Forelimb muscle (tissue), 1 donor: Measurements from ENCODE around the gene TBXAS1. TPM values are rescaled to one million over a fixed set of nuclear protein-coding genes. Genes with fewer than 3 reads are reported as not detected.

Experiments
- DNase-seq: peaks from one replicate; pipeline ENCODE4 v3.0.0-alpha.2; 2013; ENCODE audit warnings: low read depth
- polyA plus RNA-seq: library from polyadenylated mRNA; unstranded; fragments of 120-200 nt; gene quantifications from one replicate; pipeline ENCODE4 v1.2.1, GENCODE V29; 2013; ENCODE audit not compliant: insufficient read length

The TBXAS1 gene
- polyA plus RNA-seq, 1 donor, result 2.8 TPM

DNA sequence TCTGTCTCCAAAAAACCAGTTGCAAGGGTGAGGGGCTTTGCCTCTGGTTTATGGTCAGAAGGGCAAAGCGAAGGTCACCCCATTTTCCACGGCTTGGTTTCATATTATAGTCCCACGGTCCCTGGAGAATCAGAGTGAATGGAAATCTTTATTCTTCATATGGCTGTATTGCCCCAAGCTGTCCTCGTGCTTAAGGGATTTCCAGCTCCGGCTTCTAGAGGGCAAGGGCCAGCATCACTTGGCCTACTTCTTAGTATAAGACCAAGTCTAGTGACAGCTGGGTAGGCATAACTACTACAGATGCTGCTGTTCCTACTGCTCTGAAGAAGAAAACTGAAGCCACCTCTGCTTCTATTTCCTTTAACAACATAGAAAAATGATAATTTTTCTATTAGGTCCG lies 170.5 kb downstream of the TBXAS1 start:
- DNase-seq, result no peak

GRCh38 chr7:140000666-140001268 lies 171.7 kb downstream of the TBXAS1 start:
- DNase-seq, result no peak

- no peak for DNase-seq
These were observed 174.9 kb downstream of the TBXAS1 start for GRCh38 chr7:140003913-140004382.

- no peak for DNase-seq
These were observed 175.6 kb downstream of the TBXAS1 start for GRCh38 chr7:140004672-140005071.

GRCh38 chr7:140005341-140005740 lies 176.3 kb downstream of the TBXAS1 start:
- no peak for DNase-seq

GRCh38 chr7:140005754-140006503 lies 176.9 kb downstream of the TBXAS1 start:
- no peak for DNase-seq

- DNase-seq, result no peak
These were observed 177.5 kb downstream of the TBXAS1 start for GRCh38 chr7:140006600-140006999.

GRCh38 chr7:140007051-140007690 lies 178.1 kb downstream of the TBXAS1 start:
- DNase-seq, result no peak

DNA sequence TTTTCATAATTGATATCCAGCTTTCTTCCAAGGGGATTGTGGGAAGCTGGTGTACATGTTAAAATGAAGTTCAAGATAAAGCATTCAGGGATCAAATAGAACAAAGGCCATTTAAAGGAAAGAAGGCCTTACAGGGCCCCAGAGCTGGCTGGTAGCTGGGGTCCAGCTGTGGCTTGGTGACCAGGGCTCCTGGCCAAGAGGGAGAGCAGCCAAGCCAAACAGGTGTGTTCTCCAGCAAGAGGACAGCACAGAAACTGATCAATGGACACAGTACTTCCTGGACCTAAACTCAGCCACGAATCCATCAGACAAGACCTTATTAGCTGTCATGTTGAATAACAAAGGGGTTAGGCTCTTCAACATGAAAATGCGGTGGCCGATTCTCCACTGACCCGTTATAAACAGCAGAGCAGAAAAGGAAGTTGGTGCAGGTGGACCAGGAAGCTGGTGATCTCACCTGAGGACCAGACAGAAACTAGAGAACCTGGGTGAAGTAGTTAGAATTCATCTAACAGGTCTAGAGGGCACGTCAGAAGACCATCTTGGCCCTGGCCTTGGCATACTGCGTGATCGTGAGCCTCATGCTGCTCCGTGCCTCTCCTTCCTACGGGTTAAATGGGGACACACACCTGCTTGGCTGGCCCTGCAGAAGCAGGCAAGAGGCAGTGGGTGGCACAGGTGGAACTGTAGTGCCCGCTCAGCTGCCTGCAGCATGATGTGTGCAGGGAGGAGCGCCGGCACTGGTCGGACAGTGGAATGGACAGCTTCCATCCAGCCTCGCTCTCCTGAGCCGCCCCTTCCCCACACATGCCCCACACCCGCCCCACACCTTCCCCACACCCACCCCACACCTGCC lies 179.9 kb downstream of the TBXAS1 start:
- no peak for DNase-seq

GRCh38 chr7:140009735-140010134 lies 180.7 kb downstream of the TBXAS1 start:
- no peak for DNase-seq

- no peak for DNase-seq
These were observed 181.3 kb downstream of the TBXAS1 start for GRCh38 chr7:140010194-140010895.

- DNase-seq, result no peak
These were observed 184.6 kb downstream of the TBXAS1 start for GRCh38 chr7:140013676-140014075.

DNA sequence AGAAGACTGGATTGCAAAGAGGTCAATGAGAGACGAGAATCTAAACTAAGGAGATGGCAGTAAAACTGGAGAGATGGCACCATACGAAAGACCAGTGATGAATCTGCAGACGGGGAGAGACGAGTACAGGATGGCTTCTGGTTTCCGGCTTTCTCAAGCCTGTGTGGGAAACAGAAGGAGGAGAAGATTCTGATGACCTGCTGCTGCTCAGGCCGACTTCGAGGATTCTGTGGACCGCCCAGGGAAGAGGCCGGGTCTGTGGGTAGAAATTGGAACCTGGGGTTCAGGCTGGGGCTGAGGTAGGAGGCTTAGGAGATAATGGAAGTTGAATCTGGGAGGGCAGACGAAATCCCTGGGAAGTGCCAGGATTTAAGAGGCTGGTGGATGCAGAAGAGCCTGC lies 185.1 kb downstream of the TBXAS1 start:
- DNase-seq, result no peak

GRCh38 chr7:140015471-140015970 lies 186.5 kb downstream of the TBXAS1 start:
- DNase-seq, result no peak

- DNase-seq, result no peak
These were observed 187.5 kb downstream of the TBXAS1 start for GRCh38 chr7:140016540-140016939.

DNA sequence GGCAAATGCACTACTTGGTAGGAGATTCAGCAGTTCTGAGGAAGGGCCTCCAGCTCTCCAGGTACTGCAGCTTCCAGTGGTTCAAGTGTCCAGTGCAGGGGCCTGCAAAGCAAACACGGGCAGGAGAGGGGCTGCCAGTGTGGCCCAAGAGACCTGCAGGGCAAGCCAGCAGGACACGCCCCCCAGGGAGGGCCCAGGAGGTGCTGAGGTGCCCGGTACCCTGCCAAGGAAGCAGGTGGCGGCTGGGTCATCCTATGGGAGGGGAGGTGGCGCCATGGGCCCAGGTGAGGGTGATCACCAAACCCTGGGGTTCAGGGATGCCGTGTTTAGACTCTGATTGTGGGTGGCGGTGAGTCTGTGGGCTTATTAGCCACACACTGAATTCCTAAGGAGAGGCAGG lies 188.0 kb downstream of the TBXAS1 start:
- no peak for DNase-seq

- DNase-seq, result no peak
These were observed 188.5 kb downstream of the TBXAS1 start for GRCh38 chr7:140017543-140017942.

DNA sequence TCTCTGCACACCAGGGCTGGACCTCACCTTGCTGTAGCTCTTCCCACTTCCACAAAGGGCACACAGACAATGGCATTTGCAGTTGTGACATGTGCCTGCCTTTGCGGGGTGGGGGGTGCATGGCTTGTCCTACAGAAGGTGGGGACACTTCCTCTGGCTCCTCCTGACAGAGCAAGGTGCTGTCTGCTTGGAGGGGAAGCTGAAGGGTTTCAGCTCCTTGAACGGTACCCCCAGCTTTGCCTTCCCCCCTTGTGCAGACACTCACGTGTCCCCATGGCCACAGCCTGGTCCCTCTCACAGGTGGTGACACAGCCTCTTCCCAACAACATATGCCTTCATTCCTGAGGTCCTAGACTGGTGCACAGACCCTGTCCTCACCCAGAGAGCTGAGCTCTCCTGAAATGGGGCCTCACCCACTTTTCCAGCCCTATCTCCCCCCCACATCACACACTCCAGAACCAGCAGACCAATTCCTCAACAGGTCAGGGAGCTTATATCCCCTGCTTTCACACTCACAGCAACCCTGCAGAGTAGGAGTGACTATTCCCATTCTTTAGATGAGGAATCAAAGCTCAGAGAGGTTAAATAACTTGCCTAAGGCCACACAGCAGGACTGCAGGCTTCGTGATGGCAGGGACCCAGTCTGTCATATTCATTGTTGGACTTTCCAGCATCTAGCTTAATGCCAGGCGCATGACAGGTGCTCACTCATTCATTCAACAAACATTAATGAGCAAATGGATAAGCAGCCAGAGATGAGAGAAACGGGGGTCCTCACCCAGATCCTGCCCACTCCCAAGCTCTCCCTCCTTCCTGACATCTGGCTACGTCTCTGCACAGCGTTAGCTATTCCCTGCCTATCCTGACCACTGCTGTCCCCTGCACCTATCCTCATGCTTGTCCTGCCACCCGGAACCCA lies 189.3 kb downstream of the TBXAS1 start:
- DNase-seq, result no peak

- no peak for DNase-seq
These were observed 190.1 kb downstream of the TBXAS1 start for GRCh38 chr7:140019172-140019571.

GRCh38 chr7:140019606-140020005 lies 190.5 kb downstream of the TBXAS1 start:
- DNase-seq, result no peak
